Fibroblast of lung (primary cell): ENCODE results near the gene LDHB. TPM values are rescaled to one million over a fixed set of nuclear protein-coding genes. Genes with fewer than 3 reads are reported as not detected.

Experiments
- DNase-seq, 2 donors: peaks; one replicate each; pipeline versions ENCODE4 v3.0.0 to v3.0.0-alpha.2; 2010; ENCODE audit warnings: low read depth in 2 of 2
- H2AFZ ChIP-seq: 2 replicates; pipeline ENCODE4 v1.5.1; 2012; ENCODE audit warnings: low read length, control low read depth, inconsistent platforms
- H3K27ac ChIP-seq: 2 replicates; pipeline ENCODE4 v1.5.1; 2011; ENCODE audit warnings: low read length, control low read depth; ENCODE audit not compliant: insufficient read depth
- H3K27me3 ChIP-seq: 2 replicates; pipeline ENCODE4 v1.5.1; 2011; ENCODE audit warnings: mild to moderate bottlenecking, low read length; ENCODE audit not compliant: control insufficient read depth, insufficient read depth
- H3K36me3 ChIP-seq: 2 replicates; pipeline ENCODE4 v1.5.1; 2011; ENCODE audit warnings: low read length; ENCODE audit not compliant: control insufficient read depth, insufficient read depth
- H3K4me1 ChIP-seq: 2 replicates; pipeline ENCODE4 v1.5.1; 2011; ENCODE audit warnings: low read length; ENCODE audit not compliant: control insufficient read depth, insufficient read depth; ENCODE audit errors: extremely low read depth
- H3K4me2 ChIP-seq: 2 replicates; pipeline ENCODE4 v1.5.1; 2011; ENCODE audit warnings: low read length, control low read depth; ENCODE audit not compliant: insufficient read depth; ENCODE audit errors: extremely low read depth
- H3K4me3 ChIP-seq, 4 experiments: fragments of 200-600 bp in 1 of 4; sonication (generic) in 1 of 4; replicated peaks in 1 of 4; 2 replicates each; pipeline ENCODE4 v1.5.1; 2011 to 2016; ENCODE audit warnings: low read length in 4 of 4, low read depth in 3 of 4, mild to moderate bottlenecking in 3 of 4, control low read depth in 2 of 4, inconsistent platforms in 1 of 4, mixed read lengths in 1 of 4; ENCODE audit not compliant: insufficient read depth in 1 of 4; ENCODE audit errors: control extremely low read depth in 1 of 4
- H3K79me2 ChIP-seq: 2 replicates; pipeline ENCODE4 v1.5.1; 2012; ENCODE audit warnings: mild to moderate bottlenecking, low read length, inconsistent platforms; ENCODE audit not compliant: control insufficient read depth, insufficient read depth
- H3K9ac ChIP-seq: 2 replicates; pipeline ENCODE4 v1.5.1; 2011; ENCODE audit warnings: mild to moderate bottlenecking, low read length, control low read depth; ENCODE audit not compliant: insufficient read depth
- H3K9me3 ChIP-seq: 2 replicates; pipeline ENCODE4 v1.5.1; 2012; ENCODE audit warnings: low read depth, low read length; ENCODE audit not compliant: control insufficient read depth, insufficient read depth
- H4K20me1 ChIP-seq: 2 replicates; pipeline ENCODE4 v1.5.1; 2011; ENCODE audit warnings: low read length; ENCODE audit not compliant: control insufficient read depth, insufficient read depth; ENCODE audit errors: extremely low read depth
- CTCF ChIP-seq, 2 donors: IDR thresholded peaks in 1 of 2; conservative IDR thresholded peaks in 1 of 2; 1 replicate in 1 of 2; 2 replicates in 1 of 2; pipeline ENCODE4 v1.5.1; 2011 to 2012; ENCODE audit warnings: low read length in 2 of 2, control low read depth in 1 of 2, inconsistent platforms in 1 of 2, low read depth in 1 of 2, mild to moderate bottlenecking in 1 of 2
- EZH2 ChIP-seq: IDR thresholded peaks from 2 replicates; pipeline ENCODE4 v1.5.1; 2012; ENCODE audit warnings: low read length, control low read depth, mild to moderate bottlenecking; ENCODE audit errors: missing control alignments
- polyA plus RNA-seq, 2 donors: library from polyadenylated mRNA; depleted of rRNA in 1 of 2; stranded (reverse) in 1 of 2; unstranded in 1 of 2; fragments of >200 nt; gene quantifications; 2 replicates each; pipeline ENCODE4 v1.2.1, GENCODE V29; 2011 to 2012; ENCODE audit warnings: missing spikeins in 1 of 2
- total RNA-seq: library from RNA; depleted of rRNA; stranded (reverse); fragments of >200 nt; gene quantifications from 2 replicates; pipeline ENCODE4 v1.2.1, GENCODE V29; 2014

LDHB gene
- total and polyA plus RNA-seq, 2 donors (not counting 1 experiment from before 2014, with no cell fraction given) = 628 to 905 TPM

- no peaks in the 10 kb centered on the region for H3K79me2 ChIP-seq
- no peaks in the 10 kb centered on the region for H3K9me3 ChIP-seq
- H3K4me1 ChIP-seq = no peaks in the 10 kb centered on the region
- no peak overlapping the region for H3K9ac ChIP-seq
- H3K27ac ChIP-seq = no peak overlapping the region
- H3K4me3 ChIP-seq = no peak overlapping the region
- H3K36me3 ChIP-seq = no peaks in the 10 kb centered on the region
- DNase-seq = no peak
- H2AFZ ChIP-seq = no peak overlapping the region
- no peaks in the 10 kb centered on the region for H4K20me1 ChIP-seq
- TF ChIP-seq CTCF (conservative IDR thresholded peaks at IDR 0.05 in 1 of 2, IDR thresholded peaks at IDR 0.05 in 1 of 2; ENCODE audit: low read depth in 1 of 2, low read length in 2 of 2) (no peak), EZH2 (no peak)
- no peaks in the 10 kb centered on the region for H3K27me3 ChIP-seq
- no peak overlapping the region for H3K4me2 ChIP-seq
Observed at GRCh38 chr12:21608196-21608595, 49.4 kb downstream of the LDHB start.

GRCh38 chr12:21607701-21608100 lies 49.9 kb downstream of the LDHB start:
- TF ChIP-seq EZH2 = no peak
- peak in 1 of 2 donors; percentile 33 for TF ChIP-seq CTCF (conservative IDR thresholded peaks at IDR 0.05 in 1 of 2, IDR thresholded peaks at IDR 0.05 in 1 of 2; ENCODE audit: low read depth in 1 of 2, low read length in 2 of 2)
- Histone ChIP-seq H3K79me2 (no peaks in the 10 kb centered on the region), H3K4me1 (no peaks in the 10 kb centered on the region), H3K9me3 (no peaks in the 10 kb centered on the region), H3K9ac (no peak overlapping the region), H3K4me2 (no peak overlapping the region), H3K27ac (no peak overlapping the region), H2AFZ (no peak overlapping the region), H3K4me3 (no peak overlapping the region), H3K36me3 (no peaks in the 10 kb centered on the region), H3K27me3 (no peaks in the 10 kb centered on the region), H4K20me1 (no peaks in the 10 kb centered on the region)
- peak; percentile 16 to 66 for DNase-seq

- Histone ChIP-seq H3K4me3 (no peak overlapping the region), H3K79me2 (no peaks in the 10 kb centered on the region), H3K4me2 (no peak overlapping the region), H3K27ac (no peak overlapping the region), H3K4me1 (no peaks in the 10 kb centered on the region), H3K27me3 (peaks cover 2% of the 10 kb centered on the region), H3K9me3 (no peaks in the 10 kb centered on the region), H3K9ac (no peak overlapping the region), H4K20me1 (no peaks in the 10 kb centered on the region), H3K36me3 (no peaks in the 10 kb centered on the region), H2AFZ (no peak overlapping the region)
- TF ChIP-seq EZH2 = no peak
- TF ChIP-seq CTCF (conservative IDR thresholded peaks at IDR 0.05 in 1 of 2, IDR thresholded peaks at IDR 0.05 in 1 of 2; ENCODE audit: low read depth in 1 of 2, low read length in 2 of 2) = no peak
- DNase-seq = no peak
Observed at GRCh38 chr12:21606175-21606574, 51.5 kb downstream of the LDHB start.
